ENCODE measurements around the gene FRK.

- TF ChIP-seq, protein P1, sequence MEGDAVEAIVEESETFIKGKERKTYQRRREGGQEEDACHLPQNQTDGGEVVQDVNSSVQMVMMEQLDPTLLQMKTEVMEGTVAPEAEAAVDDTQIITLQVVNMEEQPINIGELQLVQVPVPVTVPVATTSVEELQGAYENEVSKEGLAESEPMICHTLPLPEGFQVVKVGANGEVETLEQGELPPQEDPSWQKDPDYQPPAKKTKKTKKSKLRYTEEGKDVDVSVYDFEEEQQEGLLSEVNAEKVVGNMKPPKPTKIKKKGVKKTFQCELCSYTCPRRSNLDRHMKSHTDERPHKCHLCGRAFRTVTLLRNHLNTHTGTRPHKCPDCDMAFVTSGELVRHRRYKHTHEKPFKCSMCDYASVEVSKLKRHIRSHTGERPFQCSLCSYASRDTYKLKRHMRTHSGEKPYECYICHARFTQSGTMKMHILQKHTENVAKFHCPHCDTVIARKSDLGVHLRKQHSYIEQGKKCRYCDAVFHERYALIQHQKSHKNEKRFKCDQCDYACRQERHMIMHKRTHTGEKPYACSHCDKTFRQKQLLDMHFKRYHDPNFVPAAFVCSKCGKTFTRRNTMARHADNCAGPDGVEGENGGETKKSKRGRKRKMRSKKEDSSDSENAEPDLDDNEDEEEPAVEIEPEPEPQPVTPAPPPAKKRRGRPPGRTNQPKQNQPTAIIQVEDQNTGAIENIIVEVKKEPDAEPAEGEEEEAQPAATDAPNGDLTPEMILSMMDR (conservative IDR thresholded peaks at IDR 0.05; ENCODE audit: low read length), result no peak
- no peak for TF ChIP-seq EZH2phosphoT487 (IDR thresholded peaks at IDR 0.05; ENCODE audit: borderline replicate concordance)
Measured at GRCh38 chr6:115905471-115905870, 155.2 kb downstream of the FRK start.

All from Loucy (cell line).